Measurements from ENCODE around the gene MTHFD1. TPM values are rescaled to one million over a fixed set of nuclear protein-coding genes. Genes with fewer than 3 reads are reported as not detected.
"Not testable (repeated sequence)": the region's sequence is repeated elsewhere in the genome, so short reads cannot be mapped to it uniquely, and the experiment has no call there.

MTHFD1 gene
- total RNA-seq: 100 to 1,000 TPM; 165 to 166 TPM

DNA sequence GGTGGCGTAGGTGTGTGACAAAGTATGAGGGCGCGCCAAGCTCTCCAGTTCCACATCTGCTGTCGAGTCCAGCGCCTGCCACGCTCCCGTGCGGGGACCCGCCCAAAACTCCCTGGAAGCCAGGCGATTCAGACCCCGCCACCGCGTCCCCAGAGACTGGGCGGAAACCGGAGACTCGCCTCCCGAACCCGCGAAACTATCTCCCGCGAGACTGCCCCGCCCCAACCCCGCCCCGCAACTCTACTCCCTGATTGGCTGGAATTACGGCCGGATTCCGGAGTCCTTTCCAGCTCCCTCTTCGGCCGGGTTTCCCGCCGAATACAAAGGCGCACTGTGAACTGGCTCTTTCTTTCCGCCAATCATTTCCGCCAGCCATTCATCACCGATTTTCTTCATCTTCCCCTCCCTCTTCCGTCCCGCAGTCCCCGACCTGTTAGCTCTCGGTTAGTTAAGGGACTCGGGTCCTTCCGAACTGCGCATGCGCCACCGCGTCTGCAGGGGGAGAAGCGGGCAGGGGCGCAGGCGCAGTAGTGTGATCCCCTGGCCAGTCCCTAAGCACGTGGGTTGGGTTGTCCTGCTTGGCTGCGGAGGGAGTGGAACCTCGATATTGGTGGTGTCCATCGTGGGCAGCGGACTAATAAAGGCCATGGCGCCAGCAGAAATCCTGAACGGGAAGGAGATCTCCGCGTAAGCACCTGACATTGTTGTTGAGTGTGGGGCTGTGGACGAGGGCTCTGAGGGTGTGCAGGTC, at the start of gene MTHFD1:
MTHFD1 (plus strand) TSS at position 572 of the 751 bp plus-strand sequence; CDS start at position 647, 75 bp downstream.
- peak; percentile 98 for DNase-seq
- H3K4me3 Mint-ChIP-seq: peak within 1 kb of the TSS; percentile 98
- no peaks in the 10 kb centered on the region for H3K9me3 Mint-ChIP-seq
- H3K4me1 Mint-ChIP-seq: peaks cover 54% of the 10 kb centered on the region
- H3K27ac Mint-ChIP-seq: peak within 1 kb of the TSS; percentile 96
- CTCF ChIA-PET: interaction anchor here (0.7 to 2.2 kb wide), 7 partner anchors 9 to 71 kb away, joined by 3 to 6 read pairs (median 3); no protein-coding TSS in a partner anchor
- H3K36me3 Mint-ChIP-seq (ENCODE audit: low read depth): peaks cover 32% of the 10 kb centered on the region
- no peaks in the 10 kb centered on the region for H3K27me3 Mint-ChIP-seq
- POLR2A ChIA-PET: interaction anchor here (0.5 to 1.5 kb wide), 3 partner anchors 33 to 518 kb away, joined by 3 to 4 read pairs (median 4); no protein-coding TSS in a partner anchor

DNA sequence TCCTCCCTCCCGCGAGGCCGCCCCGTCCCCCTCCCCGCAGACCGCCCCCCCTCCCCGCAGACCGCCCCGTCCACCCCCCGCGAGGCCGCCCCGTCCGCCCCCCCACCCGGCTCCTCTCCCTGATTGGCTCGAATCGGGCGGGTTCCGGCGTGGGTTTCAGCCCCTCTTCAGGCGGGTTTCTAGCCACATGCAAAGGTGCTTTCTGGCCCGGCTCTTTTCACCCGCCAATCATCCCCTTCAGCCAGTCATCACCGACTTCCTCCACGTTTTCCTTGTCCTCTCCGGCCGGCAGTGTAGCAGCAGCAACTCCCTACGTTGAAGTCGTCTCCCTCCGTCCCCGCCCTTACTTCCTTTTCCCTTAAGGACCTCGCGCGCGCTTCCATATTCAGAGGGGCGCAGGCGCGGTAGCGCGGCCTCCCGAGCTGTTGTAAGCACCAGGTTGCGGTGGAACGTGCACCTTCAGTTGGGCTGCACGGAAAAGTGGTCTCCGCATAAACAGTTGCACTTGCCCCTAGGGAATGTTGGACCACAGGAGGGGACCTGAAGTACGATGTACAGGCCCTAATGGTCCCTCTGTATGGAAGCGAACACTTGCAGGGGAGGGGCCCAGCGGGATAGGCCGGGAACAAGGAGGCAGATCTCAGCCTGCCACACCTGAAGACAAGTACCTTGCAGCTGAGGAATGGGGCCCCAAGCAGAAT, 49.4 kb upstream of the MTHFD1 start:
- Mint-ChIP-seq H3K36me3 (ENCODE audit: low read depth) (peaks cover 10% of the 10 kb centered on the region), H3K4me1 (peaks cover 32% of the 10 kb centered on the region), H3K4me3 (peak overlapping the region; percentile 89), H3K9me3 (peaks cover 9% of the 10 kb centered on the region), H3K27me3 (no peaks in the 10 kb centered on the region), H3K27ac (peak overlapping the region; percentile 91)
- ChIA-PET POLR2A (interaction anchor here (1.0 to 1.2 kb wide), 3 partner anchors 49 to 697 kb away, joined by 3 to 4 read pairs (median 3); partner anchors contain the start of genes MTHFD1 and WDR89), CTCF (interaction anchor here (1.3 to 2.2 kb wide), 5 partner anchors 49 to 298 kb away, joined by 3 to 5 read pairs (median 3); partner anchors contain the start of gene MTHFD1)
- DNase-seq: peak; percentile 95

DNA sequence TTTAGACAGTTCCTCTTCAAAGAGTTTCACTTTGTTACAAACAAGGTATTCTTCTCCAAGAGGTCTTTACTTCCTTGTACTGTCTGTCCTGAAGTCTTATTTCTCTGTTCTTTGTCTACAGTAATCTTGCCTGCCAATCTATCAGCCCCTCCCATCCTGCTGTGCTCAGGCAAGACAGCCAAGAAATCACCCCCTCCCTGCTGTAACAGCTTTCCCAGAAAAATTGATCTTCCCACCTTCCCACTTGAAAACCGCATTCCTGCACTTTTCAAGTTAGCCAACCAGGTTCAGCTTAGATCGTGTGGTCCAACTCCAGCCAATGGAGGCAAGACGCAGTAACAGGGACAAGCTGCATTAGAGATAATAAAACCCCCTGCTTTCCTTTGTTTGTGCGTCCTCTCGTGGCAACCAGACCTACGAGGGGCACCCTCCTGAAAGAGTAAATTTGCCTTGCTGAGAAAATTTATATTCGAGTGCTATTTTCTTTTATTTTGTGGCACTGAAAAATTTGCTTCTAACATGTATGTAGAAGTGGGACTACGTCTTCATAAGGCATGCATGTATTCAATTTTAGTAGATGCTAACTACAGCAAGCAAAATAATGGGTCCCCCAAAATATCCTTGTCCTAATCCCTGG, 47.5 kb upstream of the MTHFD1 start:
- peak overlapping the region; percentile 50 for H3K27ac Mint-ChIP-seq
- H3K36me3 Mint-ChIP-seq (ENCODE audit: low read depth): peaks cover 10% of the 10 kb centered on the region
- peaks cover 37% of the 10 kb centered on the region for H3K4me1 Mint-ChIP-seq
- ChIA-PET CTCF (interaction anchor here (1.0 kb wide), 1 partner anchor 27 kb away, joined by 3 read pairs; no protein-coding TSS in a partner anchor), POLR2A (no interaction called here)
- H3K27me3 Mint-ChIP-seq: no peaks in the 10 kb centered on the region
- H3K9me3 Mint-ChIP-seq: peaks cover 9% of the 10 kb centered on the region
- no peak overlapping the region for H3K4me3 Mint-ChIP-seq
- DNase-seq: no peak

DNA sequence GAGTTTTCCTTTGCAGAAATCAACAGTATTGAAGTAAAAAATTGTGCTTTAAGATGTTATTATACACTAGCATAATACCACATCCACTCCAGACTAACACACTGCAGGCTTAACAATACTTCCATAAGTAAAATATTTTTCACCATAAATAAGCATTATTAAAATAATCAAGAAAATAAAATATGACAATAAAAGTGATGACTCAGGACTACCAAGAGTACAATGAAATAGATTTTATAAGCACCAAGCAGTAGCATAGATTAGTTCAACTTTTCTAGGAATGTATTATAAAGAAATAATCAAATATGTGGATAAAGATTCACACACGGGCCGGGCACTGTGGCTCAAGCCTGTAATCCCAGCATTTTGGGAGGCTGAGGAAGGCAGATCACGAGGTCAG, 40.4 kb upstream of the MTHFD1 start:
- H3K27ac Mint-ChIP-seq: no peak overlapping the region

DNA sequence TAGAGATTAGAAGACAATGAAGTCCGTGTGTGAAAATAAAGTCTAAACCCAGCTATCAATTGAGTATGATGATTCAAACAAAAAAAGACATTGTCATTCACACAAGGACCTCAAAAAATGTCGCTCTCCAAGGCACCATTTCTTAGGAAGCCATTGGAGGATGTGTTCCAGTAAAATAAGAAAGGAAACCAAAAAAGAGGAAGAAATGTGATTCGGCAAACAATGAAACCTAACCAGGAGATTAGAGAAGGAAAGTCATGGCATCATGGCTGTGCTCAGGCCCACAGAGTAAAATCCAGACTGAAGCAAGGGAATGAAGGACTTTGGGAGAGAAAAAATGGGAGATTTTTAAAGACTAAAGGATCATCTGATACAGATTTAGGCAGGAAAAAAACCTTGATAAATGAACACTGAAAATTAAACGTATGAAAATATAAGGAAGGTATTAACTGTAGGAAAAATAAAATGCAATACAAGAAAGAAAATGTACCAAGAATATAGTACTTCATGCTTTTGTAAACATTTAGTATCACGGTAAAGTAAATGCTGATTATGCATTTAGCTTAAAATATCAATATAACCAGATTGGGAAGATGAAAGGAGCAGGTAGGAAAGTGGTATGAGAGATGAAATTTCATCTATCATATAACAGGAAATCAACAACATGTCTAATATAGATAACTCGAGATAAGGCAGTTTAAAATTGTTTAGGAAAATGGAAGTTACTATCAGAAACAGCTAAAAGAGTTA, 38.2 kb upstream of the MTHFD1 start:
- H3K4me1 Mint-ChIP-seq: no peaks in the 10 kb centered on the region
- no peak overlapping the region for H3K4me3 Mint-ChIP-seq
- H3K36me3 Mint-ChIP-seq (ENCODE audit: low read depth): no peaks in the 10 kb centered on the region
- no peak for DNase-seq
- no peaks in the 10 kb centered on the region for H3K9me3 Mint-ChIP-seq
- no peak overlapping the region for H3K27ac Mint-ChIP-seq
- H3K27me3 Mint-ChIP-seq: no peaks in the 10 kb centered on the region
- POLR2A ChIA-PET: no interaction called here
- CTCF ChIA-PET: interaction anchor here (0.7 kb wide), 1 partner anchor 119 kb away, joined by 3 read pairs; no protein-coding TSS in a partner anchor

More for the DNA sequence above, 40.4 kb upstream of the MTHFD1 start:
- Mint-ChIP-seq H3K4me3 (no peak overlapping the region), H3K9me3 (no peaks in the 10 kb centered on the region), H3K27me3 (no peaks in the 10 kb centered on the region), H3K4me1 (peaks cover 5% of the 10 kb centered on the region), H3K36me3 (ENCODE audit: low read depth) (no peaks in the 10 kb centered on the region)
- ChIA-PET CTCF (interaction anchor here (0.6 kb wide), 1 partner anchor 479 kb away, joined by 4 read pairs; no protein-coding TSS in a partner anchor), POLR2A (no interaction called here)
- no peak for DNase-seq

DNA sequence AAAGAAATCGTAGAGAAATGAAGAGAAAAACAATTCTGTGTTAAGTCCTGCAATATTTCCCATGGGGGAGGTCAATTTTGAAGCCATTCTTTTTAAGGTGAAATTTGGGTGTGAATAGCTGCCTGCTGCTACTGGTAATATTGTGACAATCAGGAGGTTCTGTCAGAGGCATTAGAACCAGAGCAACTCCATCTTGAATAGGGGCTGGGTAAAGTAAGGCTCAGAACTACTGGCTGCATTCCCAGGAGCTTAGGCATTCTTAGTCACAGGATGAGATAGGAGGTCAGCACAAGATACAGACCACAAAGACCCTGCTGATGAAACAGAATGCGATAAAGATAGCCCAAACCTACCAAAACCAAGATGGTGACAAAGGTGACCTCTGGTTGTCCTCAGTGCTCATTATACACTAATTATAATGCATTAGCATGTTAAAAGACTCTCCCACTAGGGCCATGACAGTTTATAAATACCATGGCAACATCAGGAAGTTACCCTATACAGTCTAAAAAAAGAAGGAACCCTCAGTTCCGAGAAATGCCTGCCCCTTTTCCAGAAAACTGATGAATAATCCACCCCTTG, 24.8 kb upstream of the MTHFD1 start:
- ChIA-PET POLR2A (no interaction called here), CTCF (no interaction called here)
- Mint-ChIP-seq H3K27ac (no peak overlapping the region), H3K36me3 (ENCODE audit: low read depth) (no peaks in the 10 kb centered on the region), H3K27me3 (no peaks in the 10 kb centered on the region), H3K4me1 (no peaks in the 10 kb centered on the region), H3K9me3 (no peaks in the 10 kb centered on the region), H3K4me3 (no peak overlapping the region)
- DNase-seq: no peak

DNA sequence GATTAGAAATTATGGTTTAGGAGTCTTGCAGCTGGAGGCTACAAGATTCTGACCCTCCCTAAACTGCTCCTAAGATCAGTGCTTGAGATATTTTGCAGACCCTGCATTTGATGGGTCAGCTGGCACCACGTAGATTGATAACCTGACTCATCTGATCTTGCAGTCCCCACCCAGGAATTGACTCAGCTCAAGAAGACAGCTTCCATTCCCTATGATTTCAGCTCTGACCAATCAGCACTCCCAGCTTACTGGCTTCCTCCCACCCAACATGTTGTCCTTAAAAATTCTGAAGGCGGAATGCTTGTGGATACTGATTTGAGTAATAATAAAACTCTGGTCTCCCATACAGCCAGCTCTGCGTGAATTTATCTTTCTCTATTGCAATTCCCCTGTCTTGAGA, 23.2 kb upstream of the MTHFD1 start:
- ChIA-PET POLR2A (no interaction called here), CTCF (interaction anchor here (0.6 kb wide), 1 partner anchor 185 kb away, joined by 3 read pairs; no protein-coding TSS in a partner anchor)
- Mint-ChIP-seq H3K4me1 (no peaks in the 10 kb centered on the region), H3K36me3 (ENCODE audit: low read depth) (no peaks in the 10 kb centered on the region), H3K27ac (no peak overlapping the region), H3K9me3 (no peaks in the 10 kb centered on the region), H3K27me3 (no peaks in the 10 kb centered on the region), H3K4me3 (no peak overlapping the region)
- no peak for DNase-seq

DNA sequence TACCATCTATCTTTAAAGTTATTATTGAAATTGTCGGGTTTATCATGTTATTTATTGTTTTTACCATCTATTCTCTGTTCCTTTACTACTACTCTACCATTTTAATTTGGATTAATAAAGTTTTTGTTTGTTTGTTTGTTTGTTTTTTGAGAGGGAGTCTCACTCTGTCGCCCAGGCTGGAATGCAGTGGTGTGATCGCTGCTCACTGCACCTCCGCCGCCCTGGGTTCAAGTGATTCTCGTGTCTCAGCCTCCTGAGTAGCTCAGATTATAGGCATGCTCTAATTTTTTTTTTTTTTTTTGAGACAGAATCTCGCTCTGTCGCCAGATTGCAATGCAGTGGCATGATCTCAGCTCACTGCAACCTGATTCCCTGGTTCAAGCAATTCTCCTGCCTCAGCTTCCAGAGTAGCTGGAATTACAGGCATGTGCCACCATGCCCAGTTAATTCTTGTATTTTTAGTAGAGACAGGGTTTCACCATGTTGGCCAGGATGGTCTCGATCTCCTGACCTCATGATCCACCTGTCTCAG, 22.7 kb upstream of the MTHFD1 start:
- H3K4me3 Mint-ChIP-seq; H3K36me3 Mint-ChIP-seq (ENCODE audit: low read depth); H3K4me1 Mint-ChIP-seq; H3K27me3 Mint-ChIP-seq; H3K9me3 Mint-ChIP-seq; DNase-seq; H3K27ac Mint-ChIP-seq; POLR2A ChIA-PET: not testable (repeated sequence)
- CTCF ChIA-PET: interaction anchor here (0.6 to 0.7 kb wide), 2 partner anchors 185 to 329 kb away, joined by 3 read pairs; no protein-coding TSS in a partner anchor

DNA sequence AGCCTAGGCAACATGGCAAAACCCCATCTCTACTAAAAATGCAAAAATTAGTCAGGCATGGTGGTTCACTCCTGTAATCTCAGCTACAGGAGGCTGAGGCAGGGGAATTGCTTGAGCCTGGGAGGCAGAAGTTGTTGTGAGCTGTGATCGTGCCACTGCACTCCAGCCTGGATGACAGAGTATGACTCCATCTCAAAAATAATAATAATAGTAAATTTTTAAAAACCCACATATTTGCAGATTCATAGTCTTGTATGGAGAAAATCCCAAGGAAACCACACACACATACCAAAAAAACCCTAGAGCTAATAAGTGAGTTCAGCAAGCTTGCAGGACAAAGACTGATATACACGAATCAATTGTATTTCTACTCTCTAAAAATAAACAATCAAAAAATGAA, 19.0 kb upstream of the MTHFD1 start:
- ChIA-PET CTCF (interaction anchor here (1.4 to 1.5 kb wide), 2 partner anchors 14 to 23 kb away, joined by 3 to 4 read pairs; no protein-coding TSS in a partner anchor), POLR2A (no interaction called here)
- no peaks in the 10 kb centered on the region for H3K4me1 Mint-ChIP-seq
- no peak overlapping the region for H3K4me3 Mint-ChIP-seq
- DNase-seq: no peak
- H3K36me3 Mint-ChIP-seq (ENCODE audit: low read depth): no peaks in the 10 kb centered on the region
- H3K27ac Mint-ChIP-seq: no peak overlapping the region
- H3K27me3 Mint-ChIP-seq: no peaks in the 10 kb centered on the region
- no peaks in the 10 kb centered on the region for H3K9me3 Mint-ChIP-seq

DNA sequence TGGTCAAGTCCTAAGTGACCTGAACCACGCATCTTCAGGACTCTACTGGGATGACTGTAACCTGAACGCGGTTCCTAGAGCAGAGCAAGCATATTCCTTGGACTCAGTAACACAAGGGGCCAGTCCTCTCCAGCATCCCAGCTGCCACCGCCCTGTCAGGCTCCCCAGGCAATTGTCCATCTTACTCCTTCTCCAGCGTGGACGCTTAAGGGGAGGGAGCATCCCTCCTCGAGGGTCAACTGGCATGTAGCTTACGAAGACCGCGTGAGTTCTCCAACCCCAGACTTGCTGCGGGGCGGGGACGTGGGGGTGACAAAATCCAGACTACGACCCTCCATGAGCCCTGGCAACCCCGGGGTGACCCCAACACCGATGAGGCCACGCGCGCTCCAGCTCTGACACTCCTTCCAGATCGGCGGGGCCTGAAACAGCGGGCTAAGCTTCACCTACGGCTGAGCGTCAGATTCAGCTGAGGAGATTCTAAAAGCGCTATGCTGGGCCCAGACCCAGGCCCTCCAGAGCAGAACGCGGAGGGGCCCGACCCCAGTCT, 846 bp upstream of the MTHFD1 start:
- H3K9me3 Mint-ChIP-seq: no peaks in the 10 kb centered on the region
- peak; percentile 19 for DNase-seq
- H3K4me1 Mint-ChIP-seq: peaks cover 47% of the 10 kb centered on the region
- CTCF ChIA-PET: interaction anchor here (0.7 to 2.2 kb wide), 8 partner anchors 9 to 72 kb away, joined by 3 to 6 read pairs (median 3); no protein-coding TSS in a partner anchor
- peak overlapping the region; percentile 98 for H3K4me3 Mint-ChIP-seq
- POLR2A ChIA-PET: interaction anchor here (0.5 to 1.5 kb wide), 2 partner anchors 34 to 49 kb away, joined by 3 to 4 read pairs; no protein-coding TSS in a partner anchor
- H3K27me3 Mint-ChIP-seq: no peaks in the 10 kb centered on the region
- H3K36me3 Mint-ChIP-seq (ENCODE audit: low read depth): peaks cover 26% of the 10 kb centered on the region
- H3K27ac Mint-ChIP-seq: peak overlapping the region; percentile 96

DNA sequence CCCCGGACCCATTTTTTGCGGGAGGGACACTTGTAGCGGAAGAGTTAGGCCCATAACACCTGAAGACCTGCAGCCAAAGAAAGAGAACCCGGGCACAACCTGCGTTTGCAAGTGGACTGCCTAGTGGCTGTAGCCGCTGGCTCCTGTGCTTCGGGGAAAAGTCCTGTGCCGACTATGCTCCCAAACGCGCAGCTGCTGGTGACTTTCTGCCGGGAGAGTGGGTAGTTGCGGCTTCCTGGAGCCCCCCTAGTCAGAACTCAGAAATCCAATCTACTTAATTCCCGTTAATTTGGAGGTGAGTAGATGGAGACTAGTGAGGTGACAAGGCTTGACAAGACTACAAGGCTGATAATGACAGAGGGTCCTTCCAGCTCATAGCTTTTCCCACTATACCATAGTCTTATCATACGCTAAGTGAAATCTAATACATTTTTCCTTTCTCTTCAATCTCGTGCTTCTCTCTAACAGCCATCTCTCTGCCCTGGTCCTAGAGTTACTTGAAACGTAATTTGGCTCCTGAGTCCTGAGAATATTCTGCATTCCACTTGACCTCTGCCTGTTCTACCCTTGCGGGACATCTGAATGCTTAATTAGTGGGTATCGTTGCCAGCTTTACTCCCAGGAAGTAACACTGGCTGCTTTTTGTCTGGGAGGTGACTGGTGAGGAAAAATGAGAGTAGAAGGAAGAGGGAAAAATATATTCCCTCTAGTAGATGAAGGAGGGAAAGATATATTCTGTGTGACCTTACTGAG, 556 bp downstream of the MTHFD1 start:
- Mint-ChIP-seq H3K4me1 (peaks cover 60% of the 10 kb centered on the region), H3K9me3 (no peaks in the 10 kb centered on the region), H3K27me3 (no peaks in the 10 kb centered on the region), H3K27ac (peak overlapping the region; percentile 96), H3K36me3 (ENCODE audit: low read depth) (peaks cover 39% of the 10 kb centered on the region), H3K4me3 (peak overlapping the region; percentile 98)
- CTCF ChIA-PET: interaction anchor here (1.8 to 2.2 kb wide), 2 partner anchors 10 to 51 kb away, joined by 5 to 6 read pairs; no protein-coding TSS in a partner anchor
- POLR2A ChIA-PET: interaction anchor here (0.7 to 1.5 kb wide), 2 partner anchors 50 to 90 kb away, joined by 3 to 4 read pairs; no protein-coding TSS in a partner anchor
- DNase-seq: no peak

Measured in activated CD4-positive, alpha-beta T cell treated with anti-CD3 and anti-CD28 coated beads, Interleukin-2, amount 10 ng/mL, durations not matched to agents 7 days and 5 days (primary cell).